ENCODE results near the gene AUTS2.

The AUTS2 gene

GRCh38 chr7:69910150-69910549, 311.9 kb downstream of the AUTS2 start:
- DNase-seq: no peak

- DNase-seq: no peak
These were observed 313.1 kb downstream of the AUTS2 start for GRCh38 chr7:69911337-69911736.

- DNase-seq: no peak
These were observed 313.9 kb downstream of the AUTS2 start for GRCh38 chr7:69912141-69912540.

GRCh38 chr7:69912846-69913245, 314.6 kb downstream of the AUTS2 start:
- no peak for DNase-seq

- no peak for DNase-seq
These were observed 321.3 kb downstream of the AUTS2 start for GRCh38 chr7:69919426-69920111.

- no peak for DNase-seq
These were observed 322.5 kb downstream of the AUTS2 start for GRCh38 chr7:69920797-69921196.

GRCh38 chr7:69922026-69922803, 323.9 kb downstream of the AUTS2 start:
- DNase-seq: no peak

GRCh38 chr7:69927461-69927860, 329.2 kb downstream of the AUTS2 start:
- DNase-seq: no peak

- DNase-seq: no peak
These were observed 330.3 kb downstream of the AUTS2 start for GRCh38 chr7:69928621-69929020.

GRCh38 chr7:69929622-69930021, 331.3 kb downstream of the AUTS2 start:
- DNase-seq: no peak

GRCh38 chr7:69932034-69932628, 333.9 kb downstream of the AUTS2 start:
- no peak for DNase-seq

GRCh38 chr7:69934144-69934903, 336.0 kb downstream of the AUTS2 start:
- DNase-seq: peak; percentile 74 to 76

- no peak for DNase-seq
These were observed 336.8 kb downstream of the AUTS2 start for GRCh38 chr7:69935107-69935506.

- DNase-seq: no peak
These were observed 338.8 kb downstream of the AUTS2 start for GRCh38 chr7:69937097-69937496.

- no peak for DNase-seq
These were observed 341.0 kb downstream of the AUTS2 start for GRCh38 chr7:69939317-69939716.

- DNase-seq: no peak
These were observed 342.9 kb downstream of the AUTS2 start for GRCh38 chr7:69941077-69941651.

- no peak for DNase-seq
These were observed 344.3 kb downstream of the AUTS2 start for GRCh38 chr7:69942573-69942972.

- DNase-seq: no peak
These were observed 348.6 kb downstream of the AUTS2 start for GRCh38 chr7:69946901-69947300.

- no peak for DNase-seq
These were observed 349.7 kb downstream of the AUTS2 start for GRCh38 chr7:69947998-69948397.

GRCh38 chr7:69949122-69949521, 350.8 kb downstream of the AUTS2 start:
- no peak for DNase-seq

- DNase-seq: no peak
These were observed 353.2 kb downstream of the AUTS2 start for GRCh38 chr7:69951458-69951857.

- no peak for DNase-seq
These were observed 355.1 kb downstream of the AUTS2 start for GRCh38 chr7:69953136-69954067.

All from NCI-H187 (cell line).